Measurements from ENCODE around the gene KMT2E. TPM values are rescaled to one million over a fixed set of nuclear protein-coding genes. Genes with fewer than 3 reads are reported as not detected.

The KMT2E gene
- total RNA-seq, 1 experiment from 2014 or later: 52.3 TPM

GRCh38 chr7:105014693-105015389 is 836 bp downstream of the KMT2E start:
- peak; percentile 6; the same call in 1 of the 2 replicates for ATAC-seq
- POLR2A ChIA-PET: interaction anchor here (0.5 to 3.1 kb wide), 5 partner anchors 28 to 366 kb away, joined by 3 to 29 read pairs (median 4); no protein-coding TSS in a partner anchor
- H3K27me3 Mint-ChIP-seq (ENCODE audit: low read depth): no peaks in the 10 kb centered on the region
- peaks cover 23% of the 10 kb centered on the region for H3K36me3 Mint-ChIP-seq
- H3K4me3 Mint-ChIP-seq: peak overlapping the region; percentile 99
- H3K9me3 Mint-ChIP-seq: no peaks in the 10 kb centered on the region
- peaks cover 41% of the 10 kb centered on the region for H3K4me1 Mint-ChIP-seq
- peak; percentile 27 for DNase-seq (ENCODE audit: low spot score)
- peak overlapping the region; percentile 100 for H3K27ac Mint-ChIP-seq
- TF ChIP-seq ZNF281 (CRISPR knock-in tag; IDR thresholded peaks at IDR 0.05): no peak
- no peak for TF ChIP-seq CREM (CRISPR knock-in tag; IDR thresholded peaks at IDR 0.05)
- no peak for TF ChIP-seq E2F5 (CRISPR knock-in tag; IDR thresholded peaks at IDR 0.05)
- 0 out of 2 replicates have a peak, but pooled peaks have one; percentile 32 for TF ChIP-seq FOXK1 (CRISPR knock-in tag; IDR thresholded peaks at IDR 0.05)
- no peak for TF ChIP-seq EMX1 (CRISPR knock-in tag; IDR thresholded peaks at IDR 0.05)
- no peak for TF ChIP-seq MXD4 (CRISPR knock-in tag; IDR thresholded peaks at IDR 0.05; ENCODE audit: borderline replicate concordance)
- no peak for TF ChIP-seq KAT7 (CRISPR knock-in tag; IDR thresholded peaks at IDR 0.05; ENCODE audit: borderline replicate concordance)
- CTCF ChIA-PET: interaction anchor here (0.6 to 2.6 kb wide), 4 partner anchors 31 to 968 kb away, joined by 3 to 12 read pairs (median 3); no protein-coding TSS in a partner anchor

GRCh38 chr7:105015390-105015965 is 1.5 kb downstream of the KMT2E start:
- Mint-ChIP-seq H3K27me3 (ENCODE audit: low read depth) (no peaks in the 10 kb centered on the region), H3K9me3 (no peaks in the 10 kb centered on the region), H3K27ac (peak overlapping the region; percentile 100), H3K4me3 (peak overlapping the region; percentile 99), H3K4me1 (peaks cover 39% of the 10 kb centered on the region), H3K36me3 (peaks cover 17% of the 10 kb centered on the region)
- DNase-seq (ENCODE audit: low spot score) (no peak), ATAC-seq (no peak)
- ChIA-PET CTCF (interaction anchor here (0.6 to 2.6 kb wide), 4 partner anchors 31 to 967 kb away, joined by 3 to 12 read pairs (median 3); no protein-coding TSS in a partner anchor), POLR2A (interaction anchor here (1.0 to 3.1 kb wide), 4 partner anchors 28 to 36 kb away, joined by 3 to 29 read pairs (median 4); no protein-coding TSS in a partner anchor)
- no peak for TF ChIP-seq ZNF281 (CRISPR knock-in tag; IDR thresholded peaks at IDR 0.05)
- no peak for TF ChIP-seq ZNF232 (CRISPR knock-in tag; IDR thresholded peaks at IDR 0.05)
- TF ChIP-seq SP1 (CRISPR knock-in tag; conservative IDR thresholded peaks at IDR 0.05): no peak
- TF ChIP-seq ZNF423 (CRISPR knock-in tag; IDR thresholded peaks at IDR 0.05): no peak
- no peak for TF ChIP-seq TEAD4 (CRISPR knock-in tag; IDR thresholded peaks at IDR 0.05)
- TF ChIP-seq E2F1 (CRISPR knock-in tag; IDR thresholded peaks at IDR 0.05): no peak
- no peak for TF ChIP-seq TP53 (CRISPR knock-in tag; IDR thresholded peaks at IDR 0.05)
- no peak for TF ChIP-seq NR3C1 (CRISPR knock-in tag; conservative IDR thresholded peaks at IDR 0.05; ENCODE audit: low read depth)
- TF ChIP-seq SOX15 (CRISPR knock-in tag; IDR thresholded peaks at IDR 0.05): no peak
- TF ChIP-seq ATF3 (CRISPR knock-in tag; conservative IDR thresholded peaks at IDR 0.05): no peak
- no peak for TF ChIP-seq ZMAT4 (CRISPR knock-in tag; IDR thresholded peaks at IDR 0.05)
- TF ChIP-seq ZNF138 (CRISPR knock-in tag; conservative IDR thresholded peaks at IDR 0.05): no peak
- no peak for TF ChIP-seq PREB (CRISPR knock-in tag; IDR thresholded peaks at IDR 0.05; ENCODE audit: borderline replicate concordance)
- no peak for TF ChIP-seq NFE2L1 (CRISPR knock-in tag; IDR thresholded peaks at IDR 0.05)
